ENCODE results near the gene DYDC1.
A peak's percentile ranks its signal among the peaks of the same experiment; 100 is the strongest.
"Not testable (repeated sequence)": the region's sequence is repeated elsewhere in the genome, so short reads cannot be mapped to it uniquely, and the experiment has no call there.

DYDC1 gene

GRCh38 chr10:80356563-80356988 lies at the start of gene DYDC1, which contains the start of gene DYDC2:
Gene DYDC1, minus strand, starts transcription at chr10:80356755. Its CDS starts 4,154 bp downstream, at chr10:80352601.
Gene DYDC2, plus strand, starts transcription at chr10:80356781. Its CDS starts 5,663 bp downstream, at chr10:80362444.
- peak; percentile 28 for DNase-seq

GRCh38 chr10:80406204-80406603 lies 49.6 kb upstream of the DYDC1 start:
- no peak for DNase-seq

GRCh38 chr10:80405626-80406025 lies 49.1 kb upstream of the DYDC1 start:
- DNase-seq = no peak

GRCh38 chr10:80405035-80405434 lies 48.5 kb upstream of the DYDC1 start:
- no peak for DNase-seq

GRCh38 chr10:80400136-80400804 lies 43.7 kb upstream of the DYDC1 start:
- DNase-seq = no peak

GRCh38 chr10:80397014-80397413 lies 40.5 kb upstream of the DYDC1 start:
- DNase-seq = no peak

GRCh38 chr10:80394358-80394916 lies 37.9 kb upstream of the DYDC1 start:
- no peak for DNase-seq

- DNase-seq = no peak
Observed at GRCh38 chr10:80392250-80392649, 35.7 kb upstream of the DYDC1 start.

GRCh38 chr10:80390740-80391139 lies 34.2 kb upstream of the DYDC1 start:
- DNase-seq = no peak

GRCh38 chr10:80382989-80383388 lies 26.4 kb upstream of the DYDC1 start:
- DNase-seq = no peak

GRCh38 chr10:80380185-80380584 lies 23.6 kb upstream of the DYDC1 start:
- no peak for DNase-seq

- no peak for DNase-seq
Observed at GRCh38 chr10:80379701-80380100, 23.1 kb upstream of the DYDC1 start.

- DNase-seq = no peak
Observed at GRCh38 chr10:80373502-80373901, 16.9 kb upstream of the DYDC1 start.

- no peak for DNase-seq
Observed at GRCh38 chr10:80372675-80373074, 16.1 kb upstream of the DYDC1 start.

- no peak for DNase-seq
Observed at GRCh38 chr10:80371467-80371866, 14.9 kb upstream of the DYDC1 start.

GRCh38 chr10:80365510-80365909 lies 9.0 kb upstream of the DYDC1 start:
- no peak for DNase-seq

GRCh38 chr10:80359644-80360043 lies 3.1 kb upstream of the DYDC1 start:
- DNase-seq = no peak

- DNase-seq = not testable (repeated sequence)
Observed at GRCh38 chr10:80358925-80359324, 2.4 kb upstream of the DYDC1 start.

GRCh38 chr10:80357851-80358125 lies 1.2 kb upstream of the DYDC1 start:
- DNase-seq = no peak

GRCh38 chr10:80356989-80357850 lies 665 bp upstream of the DYDC1 start:
- peak; percentile 27 for DNase-seq

- DNase-seq = no peak
Observed at GRCh38 chr10:80351220-80351619, 5.3 kb downstream of the DYDC1 start.

- DNase-seq = no peak
Observed at GRCh38 chr10:80350251-80350650, 6.3 kb downstream of the DYDC1 start.

GRCh38 chr10:80344912-80345311 lies 11.6 kb downstream of the DYDC1 start:
- DNase-seq = no peak

- no peak for DNase-seq
Observed at GRCh38 chr10:80344276-80344675, 12.3 kb downstream of the DYDC1 start.

Measured in DMS79 (cell line).